22Rv1 (cell line): ENCODE data around the gene SLC7A8.

Experiments used
- CTCF ChIP-seq: fragments of 450-650 bp; IDR thresholded peaks from 2 replicates; pipeline ENCODE4 v1.5.1; 2017; ENCODE audit warnings: mild to moderate bottlenecking
- ZFX ChIP-seq: fragments of 450-650 bp; IDR thresholded peaks from 2 replicates; pipeline ENCODE4 v1.6.1; 2017; ENCODE audit warnings: antibody characterized with exemption, borderline replicate concordance

GRCh38 chr14:23119363-23120327 lies 63.8 kb downstream of the SLC7A8 start:
- TF ChIP-seq CTCF (no peak), ZFX (no peak)
